OCI-LY7 (cell line): ENCODE measurements around the gene UBE3C. TPM values are rescaled to one million over a fixed set of nuclear protein-coding genes. Genes with fewer than 3 reads are reported as not detected.
"Not testable (repeated sequence)": the region's sequence is repeated elsewhere in the genome, so short reads cannot be mapped to it uniquely, and the experiment has no call there.

Experiments used
- BruUV-seq: library from RNA; stranded (reverse); fragments of 400-500 nt; replicated peaks from 2 replicates; lab custom pipeline; 2021; lab: Mats Ljungman, UMichigan
- CTCF ChIA-PET: fragments of 300-600 bp; sonication (Branson Sonifier 250); formaldehyde crosslinking; loops from one replicate; lab custom pipeline; 2022; ENCODE audit warnings: antibody characterized with exemption; ENCODE audit not compliant: unreplicated experiment; lab: Charles Lee
- POLR2A ChIA-PET: fragments of 300-600 bp; sonication (Branson Sonifier 250); formaldehyde crosslinking; loops from one replicate; lab custom pipeline; 2022; ENCODE audit warnings: antibody characterized with exemption; lab: Charles Lee
- DNase-seq: peaks from one replicate; pipeline ENCODE4 v3.0.0-alpha.2; 2015; ENCODE audit warnings: low spot score
- H2AFZ ChIP-seq: fragments of 200-600 bp; sonication (generic), shearing (Covaris generic); 2 replicates; pipeline ENCODE4 v1.6.1; 2014; ENCODE audit warnings: mild to moderate bottlenecking, antibody characterized with exemption, low read length, moderate library complexity
- H3K27ac ChIP-seq: fragments of 200-600 bp; sonication (generic); 2 replicates; pipeline ENCODE4 v1.5.1; 2014; ENCODE audit warnings: mixed run types, low read depth, mild to moderate bottlenecking, moderate library complexity, low read length, inconsistent platforms; ENCODE audit not compliant: poor library complexity, severe bottlenecking
- H3K36me3 ChIP-seq: fragments of 200-600 bp; sonication (generic); 2 replicates; pipeline ENCODE4 v1.6.1; 2014; ENCODE audit warnings: mild to moderate bottlenecking, antibody characterized with exemption, low read length, moderate library complexity, mixed read lengths; ENCODE audit not compliant: insufficient read depth
- H3K4me1 ChIP-seq: fragments of 200-600 bp; sonication (generic); 2 replicates; pipeline ENCODE4 v1.5.1; 2014; ENCODE audit warnings: mild to moderate bottlenecking, low read length; ENCODE audit not compliant: insufficient read depth, poor library complexity, severe bottlenecking
- H3K4me2 ChIP-seq: fragments of 200-600 bp; sonication (generic); 2 replicates; pipeline ENCODE4 v1.6.1; 2014; ENCODE audit warnings: mild to moderate bottlenecking, low read length
- H3K4me3 ChIP-seq: fragments of 200-600 bp; sonication (generic); 2 replicates; pipeline ENCODE4 v1.5.1; 2014; ENCODE audit warnings: mild to moderate bottlenecking, low read depth, low read length; ENCODE audit not compliant: poor library complexity, severe bottlenecking
- H3K79me2 ChIP-seq: fragments of 200-600 bp; sonication (generic); 2 replicates; pipeline ENCODE4 v1.6.1; 2016; ENCODE audit warnings: low read depth, mild to moderate bottlenecking, low read length, moderate library complexity, mixed read lengths; ENCODE audit not compliant: insufficient read depth
- H3K9me2 ChIP-seq: fragments of 200-600 bp; sonication (generic); 2 replicates; pipeline ENCODE4 v1.6.1; 2016; ENCODE audit warnings: mild to moderate bottlenecking, low read length, mixed read lengths; ENCODE audit not compliant: insufficient read depth
- H3K9me3 ChIP-seq: fragments of 200-600 bp; sonication (generic); 2 replicates; pipeline ENCODE4 v1.6.1; 2014; ENCODE audit warnings: mild to moderate bottlenecking, mixed run types, low read length, mixed read lengths
- H4K20me1 ChIP-seq: fragments of 200-600 bp; sonication (generic); 2 replicates; pipeline ENCODE4 v1.6.1; 2014; ENCODE audit warnings: mild to moderate bottlenecking, antibody characterized with exemption, low read length, moderate library complexity, mixed read lengths; ENCODE audit not compliant: insufficient read depth
- EZH2phosphoT487 ChIP-seq: fragments of 200-600 bp; sonication (generic); IDR thresholded peaks from 2 replicates; pipeline ENCODE4 v1.6.1; 2018; ENCODE audit warnings: low read depth, borderline replicate concordance, mild to moderate bottlenecking, mixed run types, antibody characterized with exemption, low read length, moderate library complexity, mixed read lengths
- intact Hi-C: fragments of 100-400 bp; cut with micrococcal nuclease; formaldehyde crosslinking; loops from one replicate; pipeline ENCODE4 v1.10.0; 2022; ENCODE audit not compliant: unreplicated experiment
- total RNA-seq, 2 experiments: library from RNA; depleted of rRNA in 1 of 2; stranded (reverse); fragments of >200 nt in 1 of 2; shearing (Covaris generic) in 1 of 2; gene quantifications; 2 replicates each; pipeline ENCODE4 v1.2.3, GENCODE V29; 2014 to 2022
- TF ChIP-seq, protein P1 (sequence below): fragments of 200-600 bp; sonication (generic); conservative IDR thresholded peaks from 2 replicates; pipeline ENCODE4 v1.5.1; 2014; ENCODE audit warnings: mild to moderate bottlenecking, antibody characterized with exemption, low read length, moderate library complexity, mixed read lengths

UBE3C gene
- total RNA-seq, 2 experiments from 2014 or later = 60.4 to 66.1 TPM

DNA sequence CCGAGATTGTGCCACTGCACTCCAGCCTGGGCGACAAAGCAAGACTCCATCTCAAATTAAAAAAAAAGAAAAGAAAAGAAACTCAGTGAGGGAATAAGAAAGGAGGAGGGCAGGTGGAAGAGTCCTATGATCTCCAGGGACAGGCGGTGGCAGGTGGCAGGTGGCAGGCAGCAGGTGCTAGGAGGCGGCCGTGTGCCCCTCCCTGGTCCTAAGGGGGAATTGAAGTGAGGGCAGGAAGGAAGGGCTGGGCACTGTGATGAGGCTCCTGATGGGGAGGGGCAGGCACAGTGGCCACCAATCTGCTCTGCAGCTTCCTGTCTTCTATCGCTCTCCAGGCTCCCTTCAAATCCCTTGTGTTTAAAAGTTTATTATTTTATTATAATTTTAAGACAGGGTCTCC, 41.2 kb upstream of the UBE3C start:
- Histone ChIP-seq H3K9me3 (no peaks in the 10 kb centered on the region), H3K79me2 (no peaks in the 10 kb centered on the region), H3K27ac (no peak overlapping the region), H3K4me2 (no peak overlapping the region), H4K20me1 (no peaks in the 10 kb centered on the region), H3K9me2 (no peaks in the 10 kb centered on the region), H3K36me3 (no peaks in the 10 kb centered on the region), H3K4me1 (no peaks in the 10 kb centered on the region), H2AFZ (no peak overlapping the region), H3K4me3 (no peak overlapping the region)
- no peak for DNase-seq
- CTCF ChIA-PET = no interaction called here
- BruUV-seq = no TSS peak
- POLR2A ChIA-PET = no interaction called here
- intact Hi-C loops = no loop called here
- no peak for TF ChIP-seq EZH2phosphoT487
- TF ChIP-seq, protein P1, sequence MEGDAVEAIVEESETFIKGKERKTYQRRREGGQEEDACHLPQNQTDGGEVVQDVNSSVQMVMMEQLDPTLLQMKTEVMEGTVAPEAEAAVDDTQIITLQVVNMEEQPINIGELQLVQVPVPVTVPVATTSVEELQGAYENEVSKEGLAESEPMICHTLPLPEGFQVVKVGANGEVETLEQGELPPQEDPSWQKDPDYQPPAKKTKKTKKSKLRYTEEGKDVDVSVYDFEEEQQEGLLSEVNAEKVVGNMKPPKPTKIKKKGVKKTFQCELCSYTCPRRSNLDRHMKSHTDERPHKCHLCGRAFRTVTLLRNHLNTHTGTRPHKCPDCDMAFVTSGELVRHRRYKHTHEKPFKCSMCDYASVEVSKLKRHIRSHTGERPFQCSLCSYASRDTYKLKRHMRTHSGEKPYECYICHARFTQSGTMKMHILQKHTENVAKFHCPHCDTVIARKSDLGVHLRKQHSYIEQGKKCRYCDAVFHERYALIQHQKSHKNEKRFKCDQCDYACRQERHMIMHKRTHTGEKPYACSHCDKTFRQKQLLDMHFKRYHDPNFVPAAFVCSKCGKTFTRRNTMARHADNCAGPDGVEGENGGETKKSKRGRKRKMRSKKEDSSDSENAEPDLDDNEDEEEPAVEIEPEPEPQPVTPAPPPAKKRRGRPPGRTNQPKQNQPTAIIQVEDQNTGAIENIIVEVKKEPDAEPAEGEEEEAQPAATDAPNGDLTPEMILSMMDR = no peak

DNA sequence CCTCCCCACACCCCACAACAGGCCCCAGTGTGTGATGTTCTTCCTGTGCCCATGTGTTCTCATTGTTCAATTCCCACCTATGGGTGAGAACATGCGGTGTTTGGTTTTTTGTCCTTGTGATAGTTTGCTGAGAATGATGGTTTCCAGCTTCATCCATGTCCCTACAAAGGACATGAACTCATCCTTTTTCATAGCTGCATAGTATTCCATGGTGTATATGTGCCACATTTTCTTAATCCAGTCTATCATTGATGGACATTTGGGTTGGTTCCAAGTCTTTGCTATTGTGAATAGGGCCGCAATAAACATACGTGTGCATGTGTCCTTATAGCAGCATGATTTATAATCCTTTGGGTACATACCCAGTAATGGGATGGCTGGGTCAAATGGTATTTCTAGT, 38.7 kb upstream of the UBE3C start:
- POLR2A ChIA-PET, BruUV-seq, H3K27ac ChIP-seq, H3K79me2 ChIP-seq, H3K4me2 ChIP-seq, H3K9me2 ChIP-seq, H4K20me1 ChIP-seq, H3K4me3 ChIP-seq, H3K9me3 ChIP-seq, H3K36me3 ChIP-seq, CTCF ChIA-PET, intact Hi-C loops, H2AFZ ChIP-seq, DNase-seq, H3K4me1 ChIP-seq: not testable (repeated sequence)

DNA sequence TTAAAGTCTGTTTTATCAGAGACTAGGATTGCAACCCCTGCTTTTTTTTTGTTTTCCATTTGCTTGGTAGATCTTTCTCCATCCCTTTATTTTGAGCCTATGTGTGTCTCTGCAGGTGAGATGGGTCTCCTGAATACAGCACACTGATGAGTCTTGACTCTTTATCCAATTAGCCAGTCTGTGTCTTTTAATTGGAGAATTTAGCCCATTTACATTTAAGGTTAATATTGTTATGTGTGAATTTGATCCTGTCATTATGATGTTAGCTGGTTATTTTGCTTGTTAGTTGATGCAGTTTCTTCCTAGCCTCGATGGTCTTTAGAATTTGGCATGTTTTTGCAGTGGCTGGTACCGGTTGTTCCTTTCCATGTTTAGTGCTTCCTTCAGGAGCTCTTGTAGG, 35.1 kb upstream of the UBE3C start:
- H3K4me2 ChIP-seq, H3K36me3 ChIP-seq, H2AFZ ChIP-seq, H3K9me2 ChIP-seq, H4K20me1 ChIP-seq, CTCF ChIA-PET, H3K4me3 ChIP-seq, DNase-seq, BruUV-seq, H3K9me3 ChIP-seq, H3K27ac ChIP-seq, H3K4me1 ChIP-seq, H3K79me2 ChIP-seq, intact Hi-C loops: not testable (repeated sequence)
- POLR2A ChIA-PET = interaction anchor here (0.6 kb wide), 1 partner anchor 81 kb away, joined by 4 read pairs; no protein-coding TSS in a partner anchor

DNA sequence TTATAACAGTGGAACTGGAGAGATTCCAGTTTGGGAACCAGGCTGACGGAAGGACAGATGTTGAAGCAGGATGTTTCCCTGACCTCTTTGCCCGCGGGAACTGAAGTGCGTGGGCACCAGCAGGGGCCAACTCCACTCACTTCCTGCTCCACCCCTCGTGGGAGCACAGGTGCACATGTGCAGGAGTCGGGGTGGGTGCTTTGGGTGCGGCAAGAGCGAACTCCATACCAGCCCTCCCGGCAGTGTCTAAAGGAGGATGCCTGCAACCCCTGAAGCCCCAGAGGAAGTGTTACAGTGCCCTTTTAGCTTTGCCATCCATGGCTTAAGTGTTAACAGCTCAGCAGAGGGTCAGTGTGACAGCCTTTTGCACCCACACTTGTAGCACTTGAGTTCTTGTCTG, 27.4 kb upstream of the UBE3C start:
- POLR2A ChIA-PET = no interaction called here
- Histone ChIP-seq H3K79me2 (no peaks in the 10 kb centered on the region), H4K20me1 (no peaks in the 10 kb centered on the region), H3K36me3 (no peaks in the 10 kb centered on the region), H3K4me1 (no peaks in the 10 kb centered on the region), H3K9me3 (no peaks in the 10 kb centered on the region), H3K9me2 (no peaks in the 10 kb centered on the region), H3K4me3 (no peak overlapping the region), H3K27ac (no peak overlapping the region), H3K4me2 (no peak overlapping the region), H2AFZ (no peak overlapping the region)
- intact Hi-C loops = no loop called here
- no peak for DNase-seq
- CTCF ChIA-PET = no interaction called here
- TF ChIP-seq, protein P1 = no peak
- no peak for TF ChIP-seq EZH2phosphoT487
- no TSS peak for BruUV-seq
